ENCODE data around the gene RPF1.
A peak's percentile ranks its signal among the peaks of the same experiment; 100 is the strongest.
"Not testable (repeated sequence)": the region's sequence is repeated elsewhere in the genome, so short reads cannot be mapped to it uniquely, and the experiment has no call there.

RPF1 gene

GRCh38 chr1:84478876-84479868, at the start of gene RPF1:
Gene RPF1 (plus strand): TSS chr1:84479266. CDS start chr1:84479282, 16 bp downstream.
- in situ Hi-C loops (cut with HindIII; ENCODE audit: low pct_ligation_motif_present, low pct_unique_long_range_greater_than_20kb, low sequenced_read_pairs) = no loop called here
- peak; percentile 79 for DNase-seq

DNA sequence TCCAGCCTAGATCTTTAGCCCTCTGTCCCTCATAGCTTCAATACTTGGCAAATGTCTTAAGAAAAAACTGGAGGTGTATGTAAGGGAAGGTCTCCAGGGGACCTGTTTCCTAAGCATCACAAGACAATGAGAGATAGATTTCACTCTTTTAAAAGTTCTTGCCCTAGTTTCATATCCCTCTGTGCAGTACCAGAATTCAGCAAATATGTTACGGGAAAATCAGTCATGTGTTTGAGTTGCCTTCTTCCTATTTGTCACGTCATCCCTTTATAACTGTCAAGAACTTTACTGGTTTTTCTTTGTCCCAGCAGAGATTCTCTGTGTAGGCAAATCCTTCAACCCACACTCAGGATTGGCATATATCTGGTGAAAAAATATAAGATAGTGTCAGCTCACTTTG, 48.5 kb upstream of the RPF1 start:
- in situ Hi-C loops (cut with HindIII; ENCODE audit: low pct_ligation_motif_present, low pct_unique_long_range_greater_than_20kb, low sequenced_read_pairs) = loop anchor here (10.0 kb wide), 1 partner anchor 286 kb away; the partner anchor contains the start of gene PRKACB
- no peak for DNase-seq

- DNase-seq = peak; percentile 65
- in situ Hi-C loops (cut with HindIII; ENCODE audit: low pct_ligation_motif_present, low pct_unique_long_range_greater_than_20kb, low sequenced_read_pairs) = loop anchor here (10.0 kb wide), 1 partner anchor 289 kb away; the partner anchor contains the start of gene PRKACB
These were observed 45.6 kb upstream of the RPF1 start for GRCh38 chr1:84433258-84434080.

GRCh38 chr1:84434081-84434769, 44.8 kb upstream of the RPF1 start:
- DNase-seq = no peak
- in situ Hi-C loops (cut with HindIII; ENCODE audit: low pct_ligation_motif_present, low pct_unique_long_range_greater_than_20kb, low sequenced_read_pairs) = loop anchor here (10.0 kb wide), 1 partner anchor 289 kb away; the partner anchor contains the start of gene PRKACB

- DNase-seq = no peak
These were observed 44.1 kb upstream of the RPF1 start for GRCh38 chr1:84434801-84435549.

GRCh38 chr1:84436876-84437655, 42.0 kb upstream of the RPF1 start:
- in situ Hi-C loops (cut with HindIII; ENCODE audit: low pct_ligation_motif_present, low pct_unique_long_range_greater_than_20kb, low sequenced_read_pairs) = loop anchor here (10.0 kb wide), 1 partner anchor 292 kb away; the partner anchor contains the start of gene PRKACB

More at GRCh38 chr1:84434801-84435549, 44.1 kb upstream of the RPF1 start:
- in situ Hi-C loops (cut with HindIII; ENCODE audit: low pct_ligation_motif_present, low pct_unique_long_range_greater_than_20kb, low sequenced_read_pairs) = loop anchor here (10.0 kb wide), 1 partner anchor 290 kb away; the partner anchor contains the start of gene PRKACB

DNA sequence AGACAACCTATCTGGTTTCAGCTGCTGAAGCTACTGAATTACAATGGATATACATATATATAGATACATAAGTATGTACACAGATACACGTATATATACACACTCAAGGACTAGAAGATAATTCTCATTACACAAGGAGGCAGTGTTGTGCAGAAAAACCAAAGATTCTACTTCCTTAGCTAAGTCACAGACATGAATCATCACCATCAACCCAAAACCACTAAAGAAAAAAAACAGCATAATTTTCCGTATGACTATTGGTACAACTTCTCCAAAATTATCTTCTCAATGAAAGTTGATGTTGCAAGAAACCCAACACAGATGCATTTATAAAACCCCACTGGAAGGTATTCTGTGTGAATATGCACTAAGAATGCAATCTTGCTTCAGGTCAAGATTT, 36.8 kb upstream of the RPF1 start:
- in situ Hi-C loops (cut with HindIII; ENCODE audit: low pct_ligation_motif_present, low pct_unique_long_range_greater_than_20kb, low sequenced_read_pairs) = no loop called here
- peak; percentile 73 for DNase-seq

More at GRCh38 chr1:84436876-84437655, 42.0 kb upstream of the RPF1 start:
- no peak for DNase-seq

DNA sequence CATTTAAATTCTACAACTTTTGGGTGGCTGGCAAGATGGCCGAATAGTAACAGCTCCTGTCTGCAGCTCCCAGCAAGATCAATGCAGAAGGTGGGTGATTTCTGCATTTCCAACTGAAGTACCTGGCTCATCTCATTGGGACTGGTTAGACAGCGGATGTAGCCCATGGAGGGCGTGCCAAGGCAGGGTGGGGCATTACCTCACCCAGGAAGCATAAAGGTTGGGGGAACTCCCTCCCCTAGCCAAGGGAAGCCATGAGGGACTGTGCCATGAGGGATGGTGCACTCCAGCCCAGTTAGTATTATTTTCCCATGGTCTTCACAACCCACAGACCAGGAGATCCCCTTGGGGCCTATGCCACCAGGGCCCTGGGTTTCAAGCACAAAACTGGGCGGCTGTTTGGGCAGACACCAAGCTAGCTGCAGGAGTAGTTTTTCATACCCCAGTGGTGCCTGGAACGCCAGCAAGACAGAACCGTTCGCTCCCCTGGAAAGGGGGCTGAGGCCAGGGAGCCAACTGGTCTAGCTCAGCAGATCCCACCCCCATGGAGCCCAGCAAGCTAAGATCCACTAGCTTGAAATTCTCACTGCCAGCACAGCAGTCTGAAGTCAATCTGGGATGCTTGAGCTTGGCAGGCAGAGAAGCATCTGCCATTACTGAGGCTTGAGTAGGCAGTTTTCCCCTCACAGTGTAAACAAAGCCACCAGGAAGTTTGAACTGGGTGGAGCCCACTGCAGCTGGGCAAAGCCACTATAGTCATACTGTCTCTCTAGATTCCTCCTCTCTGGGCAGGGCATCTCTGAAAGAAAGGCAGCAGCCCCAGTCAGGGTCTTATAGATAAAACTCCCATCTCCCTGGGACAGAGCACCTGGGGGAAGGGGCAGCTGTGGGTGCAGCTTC, 36.1 kb upstream of the RPF1 start:
- in situ Hi-C loops (cut with HindIII; ENCODE audit: low pct_ligation_motif_present, low pct_unique_long_range_greater_than_20kb, low sequenced_read_pairs); DNase-seq: not testable (repeated sequence)

DNA sequence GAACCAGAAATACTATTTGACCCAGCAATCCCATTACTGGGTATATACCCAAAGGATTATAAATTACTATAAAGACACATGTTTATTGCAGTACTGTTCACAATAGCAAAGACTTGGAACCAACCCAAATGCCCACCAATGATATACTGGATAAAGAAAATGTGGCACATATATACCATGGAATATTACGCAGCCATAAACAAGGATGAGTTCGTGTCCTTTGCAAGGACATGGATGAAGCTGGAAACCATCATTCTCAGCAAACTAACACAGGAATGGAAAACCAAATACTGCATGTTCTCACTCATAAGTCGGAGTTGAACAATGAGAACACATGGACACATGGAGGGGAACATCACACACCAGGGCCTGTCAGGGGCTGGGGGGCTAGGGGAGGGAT, 30.4 kb upstream of the RPF1 start:
- in situ Hi-C loops (cut with HindIII; ENCODE audit: low pct_ligation_motif_present, low pct_unique_long_range_greater_than_20kb, low sequenced_read_pairs) = not testable (repeated sequence)

GRCh38 chr1:84450910-84451309, 28.2 kb upstream of the RPF1 start:
- in situ Hi-C loops (cut with HindIII; ENCODE audit: low pct_ligation_motif_present, low pct_unique_long_range_greater_than_20kb, low sequenced_read_pairs) = no loop called here
- DNase-seq = no peak

More for the DNA sequence above, 30.4 kb upstream of the RPF1 start:
- DNase-seq = not testable (repeated sequence)

DNA sequence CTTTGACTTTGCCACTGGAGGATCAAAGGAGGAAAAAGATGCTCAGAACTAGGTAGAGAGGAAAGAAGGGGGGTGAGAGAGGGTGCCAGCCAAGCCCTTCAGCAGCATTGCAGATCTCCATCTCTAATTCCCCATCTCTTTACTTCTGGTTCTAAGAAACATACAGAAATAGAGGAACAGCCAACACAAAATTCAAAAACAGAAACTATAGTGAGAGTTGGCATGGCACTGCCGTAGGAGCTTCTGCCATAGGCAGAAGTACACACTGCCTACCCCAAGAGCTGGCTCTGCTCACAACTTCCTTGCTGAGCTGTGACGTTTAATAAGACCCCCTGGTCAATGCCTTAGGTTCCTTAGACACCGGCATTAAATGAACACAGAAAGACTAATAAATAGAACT, 26.6 kb upstream of the RPF1 start:
- in situ Hi-C loops (cut with HindIII; ENCODE audit: low pct_ligation_motif_present, low pct_unique_long_range_greater_than_20kb, low sequenced_read_pairs) = no loop called here
- no peak for DNase-seq

DNA sequence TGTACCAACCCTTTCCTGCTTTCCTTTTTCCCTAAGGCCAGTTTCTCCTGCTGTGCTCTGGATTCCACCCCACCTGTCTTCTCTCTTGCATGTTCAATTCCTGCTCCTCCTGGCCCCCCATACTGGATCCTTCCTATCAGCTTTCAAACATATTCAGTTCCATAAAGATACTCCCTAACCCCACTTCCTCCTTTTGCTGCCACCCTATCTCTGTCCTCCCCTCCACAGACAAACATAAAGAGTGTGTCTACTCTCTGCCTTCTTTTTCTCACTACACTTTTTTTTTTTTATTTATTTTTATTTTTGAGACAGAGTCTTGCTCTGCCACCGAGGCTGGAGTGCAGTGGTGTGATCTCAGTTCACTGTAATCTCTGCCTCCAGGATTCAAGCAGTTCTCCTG, 16.9 kb upstream of the RPF1 start:
- DNase-seq = no peak
- in situ Hi-C loops (cut with HindIII; ENCODE audit: low pct_ligation_motif_present, low pct_unique_long_range_greater_than_20kb, low sequenced_read_pairs) = no loop called here

- DNase-seq = no peak
These were observed 11.8 kb upstream of the RPF1 start for GRCh38 chr1:84467298-84467697.

GRCh38 chr1:84476225-84476624, 2.8 kb upstream of the RPF1 start:
- no peak for DNase-seq
- in situ Hi-C loops (cut with HindIII; ENCODE audit: low pct_ligation_motif_present, low pct_unique_long_range_greater_than_20kb, low sequenced_read_pairs) = no loop called here

More at GRCh38 chr1:84467298-84467697, 11.8 kb upstream of the RPF1 start:
- in situ Hi-C loops (cut with HindIII; ENCODE audit: low pct_ligation_motif_present, low pct_unique_long_range_greater_than_20kb, low sequenced_read_pairs) = no loop called here

DNA sequence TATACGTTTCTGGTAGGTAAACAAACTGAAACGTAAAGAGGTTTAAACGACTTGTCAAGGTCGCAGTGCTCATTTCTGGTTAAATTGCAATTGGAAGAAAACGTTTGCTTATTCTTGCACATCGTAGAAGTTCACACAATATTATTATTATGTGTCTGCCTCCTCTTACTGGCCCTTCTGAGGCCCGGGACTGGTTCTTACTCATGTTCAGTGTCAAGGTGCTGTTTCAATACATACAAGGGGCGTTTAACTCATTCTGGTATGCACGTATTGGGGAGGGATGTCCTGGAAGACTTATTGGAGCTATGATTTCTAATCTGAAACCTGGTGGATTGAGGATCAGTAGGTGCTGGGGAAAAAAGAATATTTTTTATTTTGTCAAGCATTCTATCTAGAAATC, 932 bp downstream of the RPF1 start:
- peak; percentile 1 for DNase-seq

GRCh38 chr1:84480650-84481049, 1.6 kb downstream of the RPF1 start:
- DNase-seq = no peak
- in situ Hi-C loops (cut with HindIII; ENCODE audit: low pct_ligation_motif_present, low pct_unique_long_range_greater_than_20kb, low sequenced_read_pairs) = no loop called here

More for the DNA sequence above, 932 bp downstream of the RPF1 start:
- in situ Hi-C loops (cut with HindIII; ENCODE audit: low pct_ligation_motif_present, low pct_unique_long_range_greater_than_20kb, low sequenced_read_pairs) = no loop called here
